Mesendoderm (in vitro differentiated cells): ENCODE results near the gene ZNF2.

Experiments used
- DNase-seq: peaks from one replicate; pipeline ENCODE4 v3.0.0; 2013
- H2AK5ac ChIP-seq: 2 replicates; pipeline ENCODE4 v1.6.1; 2013; ENCODE audit warnings: low read length, inconsistent platforms
- H2BK120ac ChIP-seq: 2 replicates; pipeline ENCODE4 v1.6.1; 2013; ENCODE audit warnings: low read depth, mild to moderate bottlenecking, low read length, moderate library complexity, mixed read lengths
- H2BK15ac ChIP-seq: replicated peaks from 2 replicates; pipeline ENCODE4 v1.6.1; 2013; ENCODE audit warnings: low read depth, mild to moderate bottlenecking, moderate library complexity
- H2BK5ac ChIP-seq: 2 replicates; pipeline ENCODE4 v1.6.1; 2013; ENCODE audit warnings: low read length, inconsistent platforms
- H3K18ac ChIP-seq: 2 replicates; pipeline ENCODE4 v1.6.1; 2013; ENCODE audit warnings: mild to moderate bottlenecking, low read length, mixed read lengths
- H3K23ac ChIP-seq: one replicate; pipeline ENCODE4 v1.6.1; 2013; ENCODE audit warnings: low read length
- H3K27ac ChIP-seq: 2 replicates; pipeline ENCODE4 v1.5.1; 2013; ENCODE audit warnings: low read depth, mild to moderate bottlenecking, inconsistent platforms, low read length, moderate library complexity
- H3K27me3 ChIP-seq: 2 replicates; pipeline ENCODE4 v1.6.1; 2013; ENCODE audit warnings: low read length, control low read depth, mild to moderate bottlenecking, inconsistent platforms; ENCODE audit not compliant: insufficient read depth, poor library complexity
- H3K36me3 ChIP-seq: 2 replicates; pipeline ENCODE4 v1.6.1; 2013; ENCODE audit warnings: low read length, inconsistent platforms; ENCODE audit not compliant: control insufficient read depth, insufficient read depth
- H3K4ac ChIP-seq: one replicate; pipeline ENCODE4 v1.6.1; 2013; ENCODE audit warnings: low read depth, mild to moderate bottlenecking, low read length, moderate library complexity
- H3K4me1 ChIP-seq: 2 replicates; pipeline ENCODE4 v1.6.1; 2013; ENCODE audit warnings: low read depth, low read length, inconsistent platforms; ENCODE audit not compliant: control insufficient read depth
- H3K4me2 ChIP-seq: 2 replicates; pipeline ENCODE4 v1.6.1; 2013; ENCODE audit warnings: low read length
- H3K4me3 ChIP-seq: 2 replicates; pipeline ENCODE4 v1.5.1; 2013; ENCODE audit warnings: mild to moderate bottlenecking, low read length
- H3K56ac ChIP-seq: one replicate; pipeline ENCODE4 v1.6.1; 2013; ENCODE audit warnings: low read length
- H3K79me1 ChIP-seq: 2 replicates; pipeline ENCODE4 v1.6.1; 2013; ENCODE audit warnings: low read length, inconsistent platforms
- H3K79me2 ChIP-seq: 2 replicates; pipeline ENCODE4 v1.6.1; 2013; ENCODE audit warnings: mild to moderate bottlenecking, low read length; ENCODE audit not compliant: control insufficient read depth, insufficient read depth
- H3K9ac ChIP-seq: 2 replicates; pipeline ENCODE4 v1.6.1; 2013; ENCODE audit warnings: low read length, inconsistent platforms
- H4K5ac ChIP-seq: one replicate; pipeline ENCODE4 v1.6.1; 2013; ENCODE audit warnings: low read length
- H4K8ac ChIP-seq: one replicate; pipeline ENCODE4 v1.6.1; 2013; ENCODE audit warnings: low read depth, mild to moderate bottlenecking, control low read depth, low read length, moderate library complexity
- WGBS: extraction: QIAGEN DNeasy Blood & Tissue Kit; methylation state at CpG from one replicate; pipeline ENCODE4 v1.1.7; 2013; ENCODE audit warnings: low lambda C conversion rate, missing lambda C conversion rate; ENCODE audit not compliant: insufficient coverage; ENCODE audit errors: extremely low coverage; 5-methylcytosine and 5-hydroxymethylcytosine counted together

Gene ZNF2

DNA sequence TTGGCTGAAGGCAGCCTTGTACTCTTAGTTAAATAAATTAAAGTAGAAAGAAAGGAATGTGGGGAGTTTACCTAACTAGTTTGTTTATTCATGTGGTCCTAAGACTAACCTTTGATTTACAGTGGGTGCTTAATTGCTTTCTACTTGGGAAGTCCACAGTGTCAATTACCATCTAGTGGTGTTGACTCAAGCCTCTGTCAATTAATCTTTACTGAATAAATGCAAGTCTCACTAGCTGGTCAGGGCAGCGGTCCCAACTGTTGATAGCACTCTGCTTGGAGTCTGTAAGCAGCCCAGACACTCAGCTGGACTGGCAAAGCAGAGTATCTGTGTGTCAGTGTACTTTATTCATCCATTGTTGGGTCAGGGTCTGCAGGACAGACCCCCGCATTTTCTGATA, 21.8 kb upstream of the ZNF2 start:
- no peak for DNase-seq

DNA sequence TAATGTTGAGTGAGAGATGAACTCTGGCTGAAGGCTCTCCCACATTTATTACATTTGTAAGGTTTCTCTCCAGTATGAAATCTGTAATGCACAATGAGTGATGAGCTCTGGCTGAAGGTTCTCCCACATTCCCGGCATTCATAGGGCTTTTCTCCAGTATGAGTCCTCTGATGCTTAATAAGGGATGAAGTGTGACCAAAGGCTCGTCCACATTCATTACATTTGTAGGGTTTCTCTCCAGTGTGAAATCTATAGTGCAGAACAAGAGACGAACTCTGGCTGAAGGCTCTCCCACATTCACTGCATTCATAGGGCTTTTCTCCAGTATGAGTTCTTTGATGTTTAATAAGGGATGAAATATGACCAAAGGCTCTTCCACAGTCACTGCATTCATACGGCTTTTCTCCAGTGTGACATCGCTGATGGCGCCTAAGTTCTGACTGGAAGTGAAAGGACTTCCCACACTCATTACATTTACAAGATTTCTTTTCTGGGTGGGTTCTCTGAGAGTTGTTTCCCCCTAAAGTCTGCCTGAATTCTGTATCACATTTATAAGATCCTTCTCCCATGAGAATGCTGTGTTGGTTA, 16.1 kb upstream of the ZNF2 start:
- Histone ChIP-seq H3K9ac (no peak overlapping the region), H4K8ac (no peak overlapping the region), H3K56ac (no peak overlapping the region), H3K27me3 (no peaks in the 10 kb centered on the region), H2AK5ac (no peak overlapping the region), H3K79me1 (no peaks in the 10 kb centered on the region), H3K4me3 (peak overlapping the region; percentile 24), H3K4me1 (no peaks in the 10 kb centered on the region), H3K27ac (no peak overlapping the region), H4K5ac (no peak overlapping the region), H3K79me2 (no peaks in the 10 kb centered on the region), H2BK120ac (no peak overlapping the region), H3K4me2 (no peak overlapping the region), H2BK5ac (no peak overlapping the region), H3K18ac (no peak overlapping the region), H3K23ac (no peak overlapping the region), H3K4ac (no peak overlapping the region), H3K36me3 (peaks cover 2% of the 10 kb centered on the region), H2BK15ac (no peak overlapping the region)
- WGBS, result no CpG with 5 or more reads among the region's 6 CpGs
- DNase-seq, result peak; percentile 13

More for the DNA sequence above, 21.8 kb upstream of the ZNF2 start:
- Histone ChIP-seq H3K23ac (no peak overlapping the region), H3K79me2 (no peaks in the 10 kb centered on the region), H2BK15ac (no peak overlapping the region), H3K18ac (no peak overlapping the region), H3K9ac (no peak overlapping the region), H3K79me1 (no peaks in the 10 kb centered on the region), H3K4me1 (no peaks in the 10 kb centered on the region), H3K56ac (no peak overlapping the region), H4K8ac (no peak overlapping the region), H3K27ac (no peak overlapping the region), H2AK5ac (no peak overlapping the region), H2BK120ac (no peak overlapping the region), H3K4ac (no peak overlapping the region), H2BK5ac (no peak overlapping the region), H3K36me3 (no peaks in the 10 kb centered on the region), H3K27me3 (no peaks in the 10 kb centered on the region), H4K5ac (no peak overlapping the region), H3K4me2 (no peak overlapping the region), H3K4me3 (no peak overlapping the region)
- no CpG with 5 or more reads among the region's 2 CpGs for WGBS

DNA sequence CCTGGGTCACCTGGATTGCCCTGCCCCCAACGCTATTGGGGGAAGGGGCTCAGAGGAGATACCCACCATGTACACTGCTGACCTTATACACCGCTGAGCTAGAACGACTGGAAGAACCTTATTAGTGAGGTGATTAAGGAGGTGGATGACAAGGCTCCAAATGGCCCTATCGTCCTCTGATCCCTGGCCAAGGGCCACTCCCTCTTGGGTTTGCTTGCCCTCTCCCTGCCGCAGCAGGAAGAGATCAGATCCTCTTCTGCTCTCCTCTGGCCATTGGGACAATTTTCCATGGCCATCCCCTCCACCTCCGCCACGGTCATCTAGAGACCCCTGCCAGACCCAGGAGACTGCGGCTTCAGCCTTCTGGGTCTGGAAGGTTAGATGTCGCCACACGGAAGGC, 7.2 kb upstream of the ZNF2 start:
- H4K8ac ChIP-seq, result no peak overlapping the region
- no peaks in the 10 kb centered on the region for H3K4me1 ChIP-seq
- no peaks in the 10 kb centered on the region for H3K79me2 ChIP-seq
- H3K4me2 ChIP-seq, result peak overlapping the region; percentile 97
- H3K4me3 ChIP-seq, result peak overlapping the region; percentile 10
- peak overlapping the region; percentile 99 for H3K56ac ChIP-seq
- peak overlapping the region; percentile 68 for H3K23ac ChIP-seq
- H3K18ac ChIP-seq, result no peak overlapping the region
- H3K4ac ChIP-seq, result no peak overlapping the region
- peak overlapping the region; percentile 96 for H3K9ac ChIP-seq
- no peaks in the 10 kb centered on the region for H3K27me3 ChIP-seq
- H2BK5ac ChIP-seq, result no peak overlapping the region
- DNase-seq, result no peak
- H2BK120ac ChIP-seq, result no peak overlapping the region
- no peak overlapping the region for H2BK15ac ChIP-seq
- H4K5ac ChIP-seq, result no peak overlapping the region
- WGBS, result no CpG with 5 or more reads among the region's 10 CpGs
- H3K79me1 ChIP-seq, result no peaks in the 10 kb centered on the region
- H3K36me3 ChIP-seq, result peaks cover 3% of the 10 kb centered on the region
- no peak overlapping the region for H2AK5ac ChIP-seq
- H3K27ac ChIP-seq, result no peak overlapping the region

DNA sequence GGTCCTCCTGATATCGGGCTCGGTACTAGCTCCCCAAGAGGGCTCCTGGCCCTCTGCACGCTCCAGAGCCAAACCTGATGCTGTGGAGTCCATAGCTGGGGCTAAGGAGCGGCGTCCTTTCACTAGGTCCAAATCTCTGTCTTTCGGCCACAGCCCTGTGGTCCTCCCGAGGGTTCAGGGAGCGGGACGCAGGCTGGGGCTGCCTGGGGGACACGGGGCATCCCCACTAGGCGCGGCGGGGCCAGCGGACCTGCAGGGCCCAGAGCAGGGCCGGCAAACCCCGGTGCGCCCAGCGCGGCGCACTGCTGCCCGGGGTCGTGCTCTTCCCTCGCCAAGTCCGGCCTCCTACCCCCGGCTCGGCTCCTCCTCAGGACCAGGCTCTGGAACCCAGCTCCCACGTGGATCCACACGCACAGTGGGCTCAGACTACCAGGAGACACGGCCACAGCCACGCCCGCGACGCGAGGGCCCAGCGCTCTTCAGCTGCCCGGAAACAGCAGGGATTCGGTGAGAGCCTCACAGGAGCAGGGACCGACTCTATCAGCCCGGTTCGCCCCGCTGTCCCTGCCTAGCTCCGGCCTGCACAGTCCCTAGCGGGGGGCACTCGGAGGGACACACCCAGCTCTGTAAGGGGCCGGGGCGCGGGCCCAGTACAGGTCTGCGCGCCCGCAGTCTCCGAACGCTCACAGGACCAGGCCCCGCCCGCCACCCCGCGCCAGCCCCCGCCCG, 6.6 kb upstream of the ZNF2 start:
- peak; percentile 41 for DNase-seq
- Histone ChIP-seq H3K4ac (no peak overlapping the region), H3K27me3 (no peaks in the 10 kb centered on the region), H3K79me2 (no peaks in the 10 kb centered on the region), H2BK15ac (no peak overlapping the region), H3K23ac (peak overlapping the region; percentile 89), H3K79me1 (no peaks in the 10 kb centered on the region), H3K56ac (peak overlapping the region; percentile 99), H3K18ac (peak overlapping the region; percentile 19), H2BK120ac (no peak overlapping the region), H3K4me3 (peak overlapping the region; percentile 70), H3K27ac (no peak overlapping the region), H2BK5ac (no peak overlapping the region), H3K36me3 (peaks cover 3% of the 10 kb centered on the region), H2AK5ac (no peak overlapping the region), H3K4me2 (peak overlapping the region; percentile 97), H4K5ac (no peak overlapping the region), H3K4me1 (no peaks in the 10 kb centered on the region), H4K8ac (no peak overlapping the region), H3K9ac (peak overlapping the region; percentile 96)
- WGBS, result no CpG with 5 or more reads among the region's 58 CpGs

DNA sequence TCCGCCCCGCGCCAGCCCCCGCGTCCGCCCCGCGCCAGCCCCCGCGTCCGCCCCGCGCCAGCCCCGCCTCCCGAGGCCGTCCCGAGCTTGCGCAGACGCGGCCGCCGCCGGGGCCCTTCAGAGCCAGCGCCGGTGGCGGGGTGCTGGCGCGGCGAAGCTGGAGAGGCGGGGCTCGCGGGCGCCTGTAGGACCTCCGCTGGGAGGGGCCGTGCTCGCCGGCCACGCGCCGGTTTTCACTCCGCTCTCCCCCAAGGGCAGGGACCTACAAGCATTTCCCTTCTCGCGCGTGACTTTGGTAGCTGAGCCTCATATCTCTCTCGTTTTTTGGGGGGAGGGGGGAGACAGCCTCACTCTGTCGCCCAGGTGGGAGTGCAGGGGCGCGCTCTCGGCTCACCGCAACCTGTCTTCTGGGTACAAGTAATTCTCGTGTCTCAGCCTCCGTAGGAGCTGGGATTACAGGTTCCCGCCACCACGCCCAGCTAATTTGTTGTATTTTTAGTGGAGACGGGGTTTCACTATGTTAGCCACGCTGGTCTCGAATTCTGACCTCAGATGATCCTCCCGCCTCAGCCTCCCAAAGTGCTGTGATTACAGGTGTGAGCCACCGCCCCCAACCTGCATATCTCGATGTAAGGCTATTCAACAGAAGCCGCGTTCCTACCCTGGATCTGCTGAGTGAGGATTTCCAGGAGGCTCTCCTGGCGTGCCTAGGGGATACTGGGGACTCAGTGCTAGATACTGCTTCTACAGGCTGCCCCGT, 5.7 kb upstream of the ZNF2 start, which contains the start of gene ZNF514:
TSS of gene ZNF514 (minus strand) at position 159 of the 760 bp plus-strand sequence. CDS start 6,595 bp downstream, outside the sequence.
- H4K5ac ChIP-seq, result no peak within 1 kb of the TSS
- no CpG with 5 or more reads among the region's 64 CpGs for WGBS
- H2AK5ac ChIP-seq, result no peak within 1 kb of the TSS
- H3K9ac ChIP-seq, result peak within 1 kb of the TSS; percentile 96
- peak within 1 kb of the TSS; percentile 70 for H3K4me3 ChIP-seq
- H2BK5ac ChIP-seq, result no peak within 1 kb of the TSS
- H2BK120ac ChIP-seq, result no peak within 1 kb of the TSS
- H3K18ac ChIP-seq, result peak within 1 kb of the TSS; percentile 19
- H3K36me3 ChIP-seq, result peaks cover 3% of the 10 kb centered on the region
- DNase-seq, result peak; percentile 58
- no peak within 1 kb of the TSS for H3K4ac ChIP-seq
- no peak within 1 kb of the TSS for H2BK15ac ChIP-seq
- H3K27ac ChIP-seq, result no peak within 1 kb of the TSS
- H4K8ac ChIP-seq, result no peak within 1 kb of the TSS
- no peaks in the 10 kb centered on the region for H3K27me3 ChIP-seq
- H3K23ac ChIP-seq, result peak within 1 kb of the TSS; percentile 89
- H3K4me1 ChIP-seq, result no peaks in the 10 kb centered on the region
- H3K4me2 ChIP-seq, result peak within 1 kb of the TSS; percentile 97
- peak within 1 kb of the TSS; percentile 99 for H3K56ac ChIP-seq
- H3K79me1 ChIP-seq, result no peaks in the 10 kb centered on the region
- H3K79me2 ChIP-seq, result no peaks in the 10 kb centered on the region
